Activated naive CD4-positive, alpha-beta T cell treated with anti-CD3 and anti-CD28 coated beads, Interleukin-2, amount 50 U/mL, for 16 hours (primary cell): ENCODE results near the gene RNF186.
"Not testable (repeated sequence)": the region's sequence is repeated elsewhere in the genome, so short reads cannot be mapped to it uniquely, and the experiment has no call there.

ENCODE experiments used
- DNase-seq: peaks from one replicate; pipeline ENCODE4 v3.0.0-alpha.2; 2020

RNF186 gene

DNA sequence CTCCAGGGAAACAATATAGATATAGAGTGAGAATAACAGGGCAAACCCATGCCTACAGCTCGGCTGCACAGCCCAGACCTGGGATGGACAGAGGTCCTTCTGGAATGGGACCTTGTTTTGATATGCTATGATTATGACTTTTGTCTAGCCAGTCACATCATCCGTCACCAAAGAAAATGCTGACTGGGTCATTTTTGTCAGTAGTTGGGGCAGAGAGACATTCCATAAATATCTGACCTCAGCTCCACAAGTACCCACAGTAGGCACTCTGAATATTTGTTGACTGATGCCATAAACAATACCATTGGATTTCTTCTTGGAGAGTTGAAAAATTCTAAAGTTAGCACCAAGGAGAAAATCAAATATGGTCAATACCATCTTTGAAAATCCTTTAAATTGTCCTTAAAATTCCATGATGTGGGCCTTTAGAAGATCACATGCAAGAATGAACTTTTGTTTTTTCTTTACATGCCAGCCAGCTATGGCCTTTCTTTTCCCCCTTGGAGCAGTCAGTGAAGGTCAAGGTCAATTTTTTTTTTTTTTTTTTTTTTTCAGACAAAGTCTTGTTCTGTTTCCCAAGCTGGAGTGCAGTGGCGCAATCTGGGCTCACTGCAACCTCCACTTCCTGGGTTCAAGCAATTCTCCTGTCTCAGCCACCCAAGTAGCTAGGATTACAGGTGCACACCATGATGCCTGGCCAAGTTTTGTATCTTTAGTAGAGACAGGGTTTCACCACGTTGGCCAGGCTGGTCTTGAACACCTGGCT lies 22.7 kb downstream of the RNF186 start:
- DNase-seq, result no peak

DNA sequence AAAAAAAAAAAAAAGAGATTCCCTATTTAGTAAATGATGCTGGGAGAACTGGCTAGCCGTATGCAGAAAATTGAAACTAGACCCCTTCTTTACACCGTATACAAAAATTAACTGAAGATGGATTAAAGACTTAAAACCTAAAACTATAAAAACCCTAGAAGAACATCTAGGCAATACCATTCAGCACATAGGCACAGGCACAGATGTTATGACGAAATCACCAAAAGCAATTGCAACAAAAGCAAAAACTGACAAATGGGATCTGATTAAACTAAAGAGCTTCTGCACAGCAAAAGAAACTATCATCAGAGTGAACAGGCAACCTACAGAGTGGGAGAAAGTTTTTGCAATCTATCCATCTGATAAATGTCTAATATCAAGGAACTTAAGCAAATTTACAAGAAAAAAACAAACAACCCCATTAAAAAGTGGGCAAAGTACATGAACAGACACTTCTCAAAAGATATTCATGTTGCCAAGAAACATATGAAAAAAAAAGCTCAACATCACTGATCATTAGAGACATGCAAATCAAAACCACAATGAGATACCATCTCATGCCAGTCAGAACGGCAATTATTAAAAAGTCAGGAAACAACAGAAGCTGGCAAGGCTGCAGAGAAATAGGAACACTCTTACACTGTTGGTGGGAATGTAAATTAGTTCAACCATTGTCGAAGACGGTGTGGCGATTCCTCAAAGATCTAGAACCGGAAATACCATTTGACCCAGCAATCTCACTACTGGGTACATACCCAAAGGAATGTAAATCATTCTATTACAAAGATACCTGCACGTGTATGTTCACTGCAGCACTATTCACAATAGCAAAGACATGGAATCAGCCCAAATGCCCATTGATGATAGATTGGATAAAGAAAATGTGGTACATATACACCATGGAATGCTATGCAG lies 24.8 kb downstream of the RNF186 start:
- DNase-seq, result not testable (repeated sequence)

DNA sequence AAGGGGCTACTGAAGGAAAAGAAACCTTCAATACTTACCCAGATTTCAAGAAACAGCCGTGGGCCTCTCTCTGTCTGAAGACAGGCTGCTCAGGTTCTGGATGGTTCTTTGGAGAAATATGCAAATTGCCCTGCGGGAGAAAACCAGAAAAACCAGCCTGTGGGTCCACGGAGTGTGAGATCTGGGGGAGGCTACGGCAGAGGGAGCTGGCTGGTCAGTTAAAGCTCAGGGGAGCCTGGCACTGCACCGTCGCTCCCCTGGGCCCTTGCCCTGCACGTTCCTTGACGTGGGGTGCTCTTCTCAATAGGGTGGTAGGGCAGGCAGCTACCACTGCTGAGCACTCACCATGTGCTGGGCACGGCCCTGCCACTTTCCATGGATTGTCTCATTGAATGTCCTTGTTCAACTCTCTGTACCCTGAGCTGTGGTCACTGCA lies 28.1 kb downstream of the RNF186 start:
- DNase-seq, result no peak

DNA sequence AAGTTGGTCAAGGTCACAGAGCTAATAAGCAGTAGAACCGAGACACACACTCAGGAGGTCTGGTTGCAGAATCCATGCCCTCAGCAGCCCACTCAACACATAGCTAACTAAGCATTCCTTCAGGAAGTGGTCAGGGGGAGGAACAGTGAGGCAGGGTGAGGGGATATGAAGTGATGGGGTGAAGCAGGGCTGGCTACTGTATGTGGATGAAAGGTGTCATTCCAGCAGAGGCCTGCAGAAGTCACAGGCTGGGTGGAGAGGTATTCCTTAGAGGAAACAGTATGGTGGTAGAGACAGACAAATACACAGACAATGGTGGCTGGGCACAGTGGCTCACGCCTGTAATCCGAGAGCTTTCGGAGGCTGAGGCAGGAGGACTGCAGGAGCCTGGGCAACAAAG lies 29.4 kb downstream of the RNF186 start:
- DNase-seq, result no peak

DNA sequence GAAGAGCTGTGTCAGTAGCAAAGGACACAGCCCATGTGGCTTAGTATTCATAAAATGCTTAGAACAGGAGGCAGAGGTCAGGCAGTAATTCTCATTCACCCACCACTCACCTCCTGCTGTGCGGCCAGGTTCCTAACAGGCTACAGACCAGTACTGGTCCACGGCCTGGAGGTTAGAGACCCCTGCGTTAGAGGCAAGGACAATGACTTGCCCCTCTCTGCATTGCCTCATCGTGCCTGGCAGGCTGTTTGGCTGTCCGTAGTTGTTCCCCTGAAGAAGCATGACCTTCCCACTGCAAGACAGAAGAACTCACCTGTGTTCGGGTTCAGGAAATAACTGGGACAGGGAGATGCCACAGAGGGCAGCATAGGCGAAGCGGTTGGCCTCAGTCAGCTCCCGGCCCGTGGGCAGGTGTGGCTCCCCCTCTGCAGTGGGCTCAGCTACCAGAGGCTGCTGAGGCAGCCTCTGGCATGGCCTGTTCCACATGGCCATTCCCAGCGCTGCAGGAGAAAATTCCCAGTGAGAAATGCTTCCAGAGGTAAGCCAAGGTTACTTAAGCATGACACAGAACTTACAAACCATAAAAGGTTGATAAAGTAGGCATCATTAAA lies 34.7 kb downstream of the RNF186 start:
- DNase-seq, result no peak

DNA sequence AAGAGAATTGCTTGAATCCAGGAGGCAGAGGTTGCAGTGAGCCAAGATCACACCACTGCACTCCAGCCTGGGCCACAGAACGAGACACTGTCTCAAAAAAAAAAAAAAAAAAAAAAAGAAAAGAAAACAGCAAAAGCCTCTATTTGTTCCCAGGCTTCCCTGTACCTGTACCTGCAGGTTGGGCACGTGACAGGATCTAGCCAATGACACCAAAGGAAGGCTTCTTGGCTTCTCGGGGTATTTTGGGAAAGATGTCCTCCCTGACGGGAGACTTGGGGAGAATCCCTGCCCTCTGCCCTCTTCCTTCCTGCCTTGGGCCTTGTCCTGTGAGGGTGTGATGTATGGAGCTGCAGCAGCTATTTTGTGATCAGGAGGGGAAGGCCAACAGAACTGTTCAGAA lies 38.1 kb downstream of the RNF186 start:
- DNase-seq, result no peak

DNA sequence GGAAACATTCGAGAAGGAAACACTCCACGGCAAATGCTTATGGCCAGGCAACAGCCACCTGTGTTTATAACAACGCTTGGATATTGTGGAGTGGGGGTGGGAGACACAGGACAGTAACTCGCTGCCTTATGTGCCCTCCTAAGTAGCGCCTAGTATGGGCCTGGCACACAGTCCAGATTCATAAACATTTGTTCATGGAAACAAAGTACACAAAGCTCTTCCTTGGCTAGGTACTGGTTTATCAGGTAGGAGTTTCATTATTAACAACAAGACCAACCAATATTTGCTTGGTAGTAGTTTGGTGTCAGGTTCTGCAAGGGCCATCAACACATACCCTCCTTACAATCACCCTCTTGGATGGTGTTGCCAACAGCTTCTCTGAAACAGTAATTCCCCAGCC lies 38.8 kb downstream of the RNF186 start:
- DNase-seq, result no peak

DNA sequence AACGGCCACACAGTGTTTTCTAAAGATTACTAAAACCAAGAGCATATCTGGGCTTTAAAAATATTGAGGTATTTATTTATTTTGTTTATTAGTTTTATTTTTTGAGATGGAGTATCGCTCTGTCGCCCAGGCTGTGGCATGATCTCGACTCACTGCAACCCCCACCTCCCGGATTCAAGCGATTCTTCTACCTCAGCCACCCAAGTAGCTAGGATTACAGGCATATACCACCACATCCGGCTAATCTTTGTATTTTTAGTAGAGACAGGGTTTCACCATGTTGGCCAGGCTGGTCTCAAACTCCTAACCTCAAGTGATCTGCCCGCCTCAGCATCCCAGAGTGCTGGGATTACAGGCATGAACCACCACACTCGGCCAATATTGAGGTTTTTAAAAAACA lies 39.3 kb downstream of the RNF186 start:
- DNase-seq, result no peak

DNA sequence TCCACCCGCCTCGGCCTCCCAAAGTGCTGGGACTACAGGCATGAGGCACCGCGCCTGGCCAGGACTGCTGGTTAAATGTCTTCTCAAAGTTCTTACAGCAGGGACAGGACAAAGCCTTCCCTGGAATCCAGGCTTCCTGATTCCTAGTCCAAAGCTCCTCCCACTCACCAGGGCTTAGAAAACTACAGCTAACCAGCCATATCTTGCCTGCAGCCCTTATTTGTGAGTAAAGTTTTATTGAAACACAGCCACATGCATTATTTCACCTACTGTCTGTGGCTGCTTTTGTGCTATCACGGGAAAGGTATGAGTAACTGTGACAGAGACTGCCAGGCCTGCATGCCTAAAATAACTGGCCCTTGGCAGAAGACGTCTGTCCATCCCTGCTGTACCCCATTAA lies 39.8 kb downstream of the RNF186 start:
- no peak for DNase-seq

DNA sequence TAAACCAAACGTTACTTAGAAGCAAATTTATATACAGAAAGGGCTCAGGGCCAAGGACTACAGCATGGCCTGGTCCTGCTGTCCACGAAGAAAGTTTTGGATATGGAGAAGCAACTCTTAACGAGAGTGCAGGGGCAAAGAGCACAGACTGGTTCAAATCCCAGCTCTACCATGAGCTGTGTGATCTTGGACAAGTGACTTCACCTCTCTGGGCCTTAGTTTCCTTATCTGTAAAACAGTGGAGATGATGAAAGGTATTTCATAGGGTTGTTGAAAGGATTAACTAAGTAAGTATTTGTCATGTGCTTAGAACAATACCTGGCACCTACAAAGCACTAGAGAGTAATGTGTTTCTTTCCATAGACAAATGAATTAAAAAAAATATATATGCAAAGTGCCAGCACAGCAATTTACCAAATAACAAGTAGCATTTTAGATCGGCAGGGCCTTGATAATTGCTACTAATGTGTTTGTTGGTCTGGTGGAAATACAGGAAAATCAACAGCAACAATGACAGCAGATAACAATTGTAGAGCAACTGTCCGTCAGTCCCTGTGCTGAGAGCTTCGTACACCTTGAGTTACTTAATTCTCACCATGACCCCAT lies 40.8 kb downstream of the RNF186 start:
- DNase-seq, result no peak

DNA sequence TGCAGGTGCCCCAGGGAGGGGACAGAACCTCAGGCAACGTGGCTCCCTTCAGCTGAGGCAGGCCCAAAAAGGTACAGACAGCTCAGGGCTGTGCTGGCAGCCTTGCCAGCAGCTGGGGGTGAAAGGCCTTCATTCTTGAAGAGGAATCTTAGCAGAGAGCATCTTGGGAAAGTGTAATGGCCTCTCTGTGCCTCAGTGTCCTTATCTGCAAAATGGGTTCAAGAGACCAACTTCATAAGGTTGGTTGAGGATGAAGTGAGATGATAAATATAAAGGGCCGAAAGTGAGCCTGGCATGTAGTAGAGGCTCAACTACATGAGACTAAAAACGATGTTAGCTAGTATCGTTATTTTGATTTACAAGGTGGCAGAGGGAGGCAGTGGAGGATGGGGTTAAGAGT lies 41.6 kb downstream of the RNF186 start:
- DNase-seq, result no peak

DNA sequence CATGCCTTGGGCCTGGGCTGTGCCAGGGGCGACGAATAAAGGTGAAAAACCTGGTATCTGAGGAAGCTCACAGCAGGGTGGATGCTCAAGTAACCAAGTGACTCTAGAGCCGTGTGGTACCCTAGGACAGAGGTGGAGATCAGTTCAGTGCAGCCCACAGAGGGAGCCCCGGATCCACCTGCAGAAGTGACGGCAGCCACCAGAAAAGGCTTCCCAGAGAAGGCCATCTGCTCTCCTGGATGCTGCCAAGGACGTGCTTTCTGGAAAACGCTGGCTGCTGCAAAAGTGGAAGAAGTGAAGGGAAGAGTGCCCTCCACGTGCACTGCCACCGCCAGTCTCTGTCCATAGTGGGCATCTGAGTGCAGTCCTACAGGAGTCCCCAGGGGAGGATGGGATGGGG lies 43.0 kb downstream of the RNF186 start:
- DNase-seq, result no peak

DNA sequence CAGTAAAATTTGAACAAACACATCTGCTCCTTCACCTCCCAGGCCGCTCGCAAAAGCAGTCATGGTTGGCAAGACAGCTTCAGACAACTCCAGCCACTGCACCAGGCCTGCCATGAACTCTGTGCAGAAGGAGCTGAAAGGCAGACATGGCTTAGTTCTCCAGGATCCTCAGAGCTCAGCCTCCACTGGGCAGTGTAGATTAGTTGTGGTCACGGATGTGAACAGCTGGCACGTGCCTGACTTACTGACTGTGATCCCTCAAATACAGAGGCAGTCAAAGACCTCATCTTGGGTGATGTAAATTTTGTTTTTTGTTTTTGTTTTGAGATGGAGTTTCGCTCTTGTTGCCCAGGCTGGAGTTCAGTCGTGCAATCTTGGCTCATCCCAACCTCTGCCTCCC lies 43.7 kb downstream of the RNF186 start:
- no peak for DNase-seq

DNA sequence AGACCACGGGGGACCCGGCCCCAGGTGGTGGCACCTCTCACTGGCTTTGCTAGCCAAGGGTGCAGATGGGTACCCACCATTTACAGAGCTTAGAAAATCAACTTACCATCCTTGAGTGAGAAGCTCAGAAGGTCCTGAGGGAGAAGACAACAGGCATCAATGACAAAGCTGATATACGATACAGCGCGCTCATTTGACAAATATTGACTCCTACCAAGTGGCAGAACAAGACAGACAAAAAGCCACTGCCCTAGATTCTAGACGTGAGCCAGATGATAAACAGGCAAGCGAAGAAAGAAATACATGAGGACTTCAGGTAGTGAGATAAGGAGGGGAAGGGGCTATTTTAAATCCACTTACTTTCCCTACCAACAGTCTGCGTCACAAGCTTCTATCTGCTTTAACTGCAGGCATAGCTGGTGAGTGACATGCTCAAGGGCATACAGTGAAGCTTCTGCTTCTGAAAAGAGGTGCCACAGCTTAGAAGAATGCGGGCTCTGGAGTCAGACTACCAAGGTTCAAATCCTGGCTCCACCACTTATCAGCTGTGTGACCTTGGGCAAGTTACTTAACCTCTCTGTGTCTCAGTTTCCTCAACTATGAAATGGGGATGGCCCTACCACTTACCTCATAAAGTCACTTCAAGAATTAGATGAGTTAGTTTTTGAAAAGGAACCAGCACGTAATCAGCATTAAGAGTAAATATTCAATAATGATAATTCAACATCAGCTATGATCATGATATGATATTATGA lies 44.5 kb downstream of the RNF186 start:
- DNase-seq, result no peak

DNA sequence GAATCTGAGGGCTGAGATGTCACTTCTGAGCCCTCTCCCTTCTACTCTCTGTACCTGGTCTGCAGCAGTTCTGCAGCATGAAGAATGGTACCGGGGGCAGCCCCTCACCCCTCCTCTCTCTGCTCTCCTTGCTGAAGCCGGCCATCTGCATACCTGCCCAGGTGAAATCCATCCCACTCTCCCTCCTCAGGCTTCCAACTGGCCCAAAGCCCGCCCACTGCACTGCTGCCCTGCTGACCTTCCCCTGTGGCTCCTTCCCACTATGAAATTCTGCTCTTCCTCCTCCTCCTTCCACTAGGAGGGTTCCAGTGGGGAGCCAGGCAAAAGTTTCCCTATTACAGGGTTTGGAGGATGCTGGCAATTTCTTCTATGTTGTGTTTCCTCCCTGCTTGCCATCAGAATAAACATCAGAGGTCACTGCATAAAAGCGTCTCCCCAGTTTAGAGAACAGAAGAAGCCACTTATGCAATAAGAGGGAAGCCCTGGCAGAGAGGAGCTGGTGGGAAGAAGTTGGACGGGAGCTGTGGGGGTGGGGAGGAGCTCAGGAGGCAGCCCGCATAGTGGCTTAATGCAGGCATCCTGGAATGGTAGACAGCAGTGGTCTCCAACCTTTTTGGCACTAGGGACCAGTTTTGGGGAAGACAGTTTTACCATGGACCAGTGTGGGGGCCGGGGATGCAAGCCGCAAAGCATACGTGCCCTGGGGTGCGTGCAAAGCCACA lies 45.7 kb downstream of the RNF186 start:
- DNase-seq, result no peak

DNA sequence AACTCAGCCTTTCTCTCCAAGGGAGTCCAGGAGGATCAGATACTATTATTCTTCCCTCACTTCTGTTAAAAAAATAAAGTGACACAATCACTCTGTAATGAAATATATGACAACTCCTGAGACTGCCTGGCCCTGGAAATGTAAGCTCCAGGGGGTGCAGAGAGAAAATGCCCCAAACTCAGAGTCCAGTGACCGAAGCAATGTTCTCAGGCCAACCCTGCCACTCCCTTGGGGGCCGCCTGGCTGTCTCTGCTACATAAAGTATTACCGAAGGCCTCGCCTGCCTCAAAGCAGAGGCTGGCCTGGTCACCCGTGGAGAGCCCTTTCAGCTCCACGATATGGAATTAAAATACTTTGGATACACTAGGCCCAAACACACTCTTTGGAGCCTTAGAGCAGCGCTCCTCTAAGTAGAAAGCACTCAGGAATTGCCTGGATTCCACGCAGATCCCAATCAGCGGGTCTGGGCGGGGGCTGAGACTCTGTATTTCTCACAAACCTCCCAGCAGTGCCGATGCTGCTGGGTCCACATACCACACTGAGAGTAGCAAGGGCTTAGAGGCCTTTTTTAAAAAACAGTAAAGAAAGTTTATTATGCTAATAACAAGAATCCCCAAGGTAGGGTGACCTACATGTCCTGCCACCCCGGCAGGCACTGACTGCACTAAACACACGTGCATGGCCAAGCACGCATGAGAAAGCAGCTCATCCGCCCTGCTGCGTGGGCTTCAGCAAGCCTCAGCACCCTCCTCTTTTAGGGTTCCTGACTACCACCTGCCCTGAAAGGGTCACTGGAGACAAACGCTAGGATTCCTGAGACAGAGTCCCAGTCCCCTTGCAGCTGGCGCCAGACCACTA lies 46.5 kb downstream of the RNF186 start:
- no peak for DNase-seq

DNA sequence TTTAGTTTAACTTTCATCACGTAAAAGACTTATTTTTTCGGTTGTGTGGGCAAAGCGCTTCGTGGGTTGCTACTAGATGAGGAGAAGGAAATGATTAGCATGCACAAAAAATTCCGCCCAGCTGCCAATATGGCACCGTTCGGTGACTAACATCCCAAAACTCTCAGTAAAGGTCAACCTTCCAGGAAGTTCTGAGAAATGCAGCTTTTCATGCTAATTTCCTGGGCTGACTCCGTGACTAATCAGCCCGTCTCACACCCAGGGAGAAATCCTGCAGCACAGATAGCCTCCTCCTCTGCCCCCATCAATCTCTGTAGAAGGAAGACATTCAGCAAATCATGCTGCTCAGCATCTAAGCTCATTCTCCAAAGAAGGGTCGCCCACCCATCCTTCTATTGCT lies 49.5 kb downstream of the RNF186 start:
- DNase-seq, result no peak

DNA sequence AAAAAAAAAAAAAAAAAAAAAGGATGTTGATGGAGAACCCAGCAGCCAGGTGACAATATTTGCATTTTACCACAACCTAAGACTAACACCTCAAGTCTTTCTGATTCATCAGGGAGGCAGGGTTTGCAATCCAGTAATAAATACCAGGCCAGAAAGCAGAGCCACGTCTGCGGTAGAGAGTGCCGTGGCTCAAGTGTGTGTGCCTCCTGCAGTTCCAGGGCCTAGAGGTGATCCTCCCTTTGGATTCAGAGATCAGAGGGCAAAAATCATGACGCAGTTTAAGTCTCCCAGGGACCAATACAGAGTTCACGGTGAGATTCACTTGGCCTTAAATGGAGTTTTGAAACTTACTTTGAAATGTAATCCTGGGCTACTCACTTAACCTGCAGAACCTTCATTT lies 50.2 kb downstream of the RNF186 start:
- no peak for DNase-seq
